Measurements from ENCODE around the gene ITGA11.

DNA sequence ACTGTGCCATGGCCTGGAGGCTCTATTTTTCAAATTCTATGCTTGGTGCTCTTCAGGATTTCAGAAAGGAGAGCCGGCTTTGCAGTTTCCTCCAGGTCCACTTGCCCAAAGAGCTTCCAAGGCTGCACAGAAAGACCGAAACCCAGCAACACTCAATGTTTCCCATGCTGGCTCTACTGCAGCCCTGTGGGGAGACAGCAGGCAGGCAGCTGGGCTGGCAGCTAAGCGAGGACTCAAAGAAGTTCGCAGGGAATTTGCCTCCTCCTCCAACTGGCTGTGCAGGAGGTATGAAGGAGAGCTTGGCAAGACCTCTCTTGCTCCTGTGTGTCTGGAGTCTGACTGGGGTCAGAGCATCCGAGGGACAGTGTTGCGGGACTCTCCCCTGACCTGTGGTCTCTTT is 17.4 kb upstream of the ITGA11 start:
- TF ChIP-seq, protein P1, sequence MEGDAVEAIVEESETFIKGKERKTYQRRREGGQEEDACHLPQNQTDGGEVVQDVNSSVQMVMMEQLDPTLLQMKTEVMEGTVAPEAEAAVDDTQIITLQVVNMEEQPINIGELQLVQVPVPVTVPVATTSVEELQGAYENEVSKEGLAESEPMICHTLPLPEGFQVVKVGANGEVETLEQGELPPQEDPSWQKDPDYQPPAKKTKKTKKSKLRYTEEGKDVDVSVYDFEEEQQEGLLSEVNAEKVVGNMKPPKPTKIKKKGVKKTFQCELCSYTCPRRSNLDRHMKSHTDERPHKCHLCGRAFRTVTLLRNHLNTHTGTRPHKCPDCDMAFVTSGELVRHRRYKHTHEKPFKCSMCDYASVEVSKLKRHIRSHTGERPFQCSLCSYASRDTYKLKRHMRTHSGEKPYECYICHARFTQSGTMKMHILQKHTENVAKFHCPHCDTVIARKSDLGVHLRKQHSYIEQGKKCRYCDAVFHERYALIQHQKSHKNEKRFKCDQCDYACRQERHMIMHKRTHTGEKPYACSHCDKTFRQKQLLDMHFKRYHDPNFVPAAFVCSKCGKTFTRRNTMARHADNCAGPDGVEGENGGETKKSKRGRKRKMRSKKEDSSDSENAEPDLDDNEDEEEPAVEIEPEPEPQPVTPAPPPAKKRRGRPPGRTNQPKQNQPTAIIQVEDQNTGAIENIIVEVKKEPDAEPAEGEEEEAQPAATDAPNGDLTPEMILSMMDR (IDR thresholded peaks at IDR 0.05): no peak
- TF ChIP-seq EZH2 (IDR thresholded peaks at IDR 0.05; ENCODE audit: borderline replicate concordance, insufficient read depth, low read depth, low read length, poor library complexity, severe bottlenecking): no peak
